Osteoblast (primary cell): ENCODE results near the gene ADAMTS14. TPM values are rescaled to one million over a fixed set of nuclear protein-coding genes. Genes with fewer than 3 reads are reported as not detected.

Source experiments
- DNase-seq: peaks from one replicate; pipeline ENCODE4 v3.0.0; 2011; ENCODE audit warnings: low spot score, mixed read lengths; ENCODE audit not compliant: insufficient read length; ENCODE audit errors: missing footprints
- H2AFZ ChIP-seq: 2 replicates; pipeline ENCODE4 v1.6.0; 2011; ENCODE audit warnings: mild to moderate bottlenecking, low read length
- H3K27ac ChIP-seq: 2 replicates; pipeline ENCODE4 v1.5.1; 2011; ENCODE audit warnings: mild to moderate bottlenecking, low read depth, low read length, moderate library complexity
- H3K27me3 ChIP-seq: 2 replicates; pipeline ENCODE4 v1.6.0; 2012; ENCODE audit warnings: mild to moderate bottlenecking, control low read depth, inconsistent platforms, low read length, moderate library complexity; ENCODE audit not compliant: insufficient read depth
- H3K36me3 ChIP-seq: 2 replicates; pipeline ENCODE4 v1.5.1; 2011; ENCODE audit warnings: mild to moderate bottlenecking, low read length, control low read depth, moderate library complexity; ENCODE audit not compliant: insufficient read depth
- H3K4me1 ChIP-seq: 2 replicates; pipeline ENCODE4 v1.5.1; 2011; ENCODE audit warnings: mild to moderate bottlenecking, low read length, control low read depth, moderate library complexity; ENCODE audit not compliant: insufficient read depth
- H3K4me2 ChIP-seq: 2 replicates; pipeline ENCODE4 v1.6.0; 2011; ENCODE audit warnings: mild to moderate bottlenecking, low read length; ENCODE audit not compliant: insufficient read depth
- H3K4me3 ChIP-seq: fragments of 200-600 bp; sonication (generic); 3 replicates; pipeline ENCODE4 v1.5.1; 2012; ENCODE audit warnings: mild to moderate bottlenecking, low read length, inconsistent platforms; ENCODE audit not compliant: insufficient read depth
- H3K79me2 ChIP-seq: 2 replicates; pipeline ENCODE4 v1.6.0; 2012; ENCODE audit warnings: mild to moderate bottlenecking, low read length, control low read depth, inconsistent platforms; ENCODE audit not compliant: insufficient read depth
- H3K9me3 ChIP-seq: 2 replicates; pipeline ENCODE4 v1.5.1; 2011; ENCODE audit warnings: low read depth, low read length, control low read depth
- H4K20me1 ChIP-seq: 2 replicates; pipeline ENCODE4 v1.6.0; 2012; ENCODE audit warnings: mild to moderate bottlenecking, low read length, control low read depth; ENCODE audit not compliant: insufficient read depth
- total RNA-seq: library from RNA; depleted of rRNA; stranded (reverse); fragments of >200 nt; gene quantifications from 2 replicates; pipeline ENCODE4 v1.2.3, GENCODE V29; 2012
- TF ChIP-seq, protein P1 (sequence below): IDR thresholded peaks from 2 replicates; pipeline ENCODE4 v1.5.1; 2011; ENCODE audit warnings: mild to moderate bottlenecking, low read depth, low read length, moderate library complexity; ENCODE audit errors: extremely low read depth

Gene ADAMTS14
- total RNA-seq, 1 donor: 2.9 TPM

DNA sequence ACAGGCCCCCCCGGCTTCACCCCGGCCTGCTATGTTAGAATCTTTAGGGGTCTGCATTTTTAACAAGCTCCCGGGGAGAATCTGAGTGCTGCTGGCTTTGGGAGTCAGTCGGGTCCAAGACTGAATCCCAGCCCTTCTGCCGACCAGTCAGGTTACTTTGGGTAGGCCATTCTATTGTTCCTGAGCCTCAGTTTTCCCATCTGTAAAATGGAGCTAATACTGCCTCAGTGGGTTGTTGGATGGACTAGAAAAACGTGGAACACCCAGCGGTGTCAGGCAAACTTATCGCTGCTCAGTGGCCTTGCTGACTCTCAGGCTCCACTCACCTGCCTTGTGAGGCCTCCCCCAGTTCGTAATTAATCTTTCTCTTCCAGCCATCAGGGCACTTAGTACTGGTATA is 101.2 kb downstream of the ADAMTS14 start:
- Histone ChIP-seq H3K79me2 (no peaks in the 10 kb centered on the region), H3K4me2 (no peak overlapping the region), H3K27me3 (peaks cover 3% of the 10 kb centered on the region), H4K20me1 (no peaks in the 10 kb centered on the region), H3K27ac (no peak overlapping the region), H3K4me1 (no peaks in the 10 kb centered on the region), H3K4me3 (no peak overlapping the region), H3K36me3 (no peaks in the 10 kb centered on the region), H2AFZ (no peak overlapping the region), H3K9me3 (no peaks in the 10 kb centered on the region)
- no peak for DNase-seq
- TF ChIP-seq, protein P1, sequence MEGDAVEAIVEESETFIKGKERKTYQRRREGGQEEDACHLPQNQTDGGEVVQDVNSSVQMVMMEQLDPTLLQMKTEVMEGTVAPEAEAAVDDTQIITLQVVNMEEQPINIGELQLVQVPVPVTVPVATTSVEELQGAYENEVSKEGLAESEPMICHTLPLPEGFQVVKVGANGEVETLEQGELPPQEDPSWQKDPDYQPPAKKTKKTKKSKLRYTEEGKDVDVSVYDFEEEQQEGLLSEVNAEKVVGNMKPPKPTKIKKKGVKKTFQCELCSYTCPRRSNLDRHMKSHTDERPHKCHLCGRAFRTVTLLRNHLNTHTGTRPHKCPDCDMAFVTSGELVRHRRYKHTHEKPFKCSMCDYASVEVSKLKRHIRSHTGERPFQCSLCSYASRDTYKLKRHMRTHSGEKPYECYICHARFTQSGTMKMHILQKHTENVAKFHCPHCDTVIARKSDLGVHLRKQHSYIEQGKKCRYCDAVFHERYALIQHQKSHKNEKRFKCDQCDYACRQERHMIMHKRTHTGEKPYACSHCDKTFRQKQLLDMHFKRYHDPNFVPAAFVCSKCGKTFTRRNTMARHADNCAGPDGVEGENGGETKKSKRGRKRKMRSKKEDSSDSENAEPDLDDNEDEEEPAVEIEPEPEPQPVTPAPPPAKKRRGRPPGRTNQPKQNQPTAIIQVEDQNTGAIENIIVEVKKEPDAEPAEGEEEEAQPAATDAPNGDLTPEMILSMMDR: no peak

- Histone ChIP-seq H3K79me2 (no peaks in the 10 kb centered on the region), H3K9me3 (no peaks in the 10 kb centered on the region), H3K4me3 (no peak overlapping the region), H3K4me1 (no peaks in the 10 kb centered on the region), H3K36me3 (no peaks in the 10 kb centered on the region), H4K20me1 (no peaks in the 10 kb centered on the region), H3K4me2 (no peak overlapping the region), H3K27me3 (peaks cover 3% of the 10 kb centered on the region), H3K27ac (no peak overlapping the region), H2AFZ (no peak overlapping the region)
- DNase-seq: peak; percentile 77
- TF ChIP-seq, protein P1: no peak
Observed at GRCh38 chr10:70773965-70774809, 101.9 kb downstream of the ADAMTS14 start.

DNA sequence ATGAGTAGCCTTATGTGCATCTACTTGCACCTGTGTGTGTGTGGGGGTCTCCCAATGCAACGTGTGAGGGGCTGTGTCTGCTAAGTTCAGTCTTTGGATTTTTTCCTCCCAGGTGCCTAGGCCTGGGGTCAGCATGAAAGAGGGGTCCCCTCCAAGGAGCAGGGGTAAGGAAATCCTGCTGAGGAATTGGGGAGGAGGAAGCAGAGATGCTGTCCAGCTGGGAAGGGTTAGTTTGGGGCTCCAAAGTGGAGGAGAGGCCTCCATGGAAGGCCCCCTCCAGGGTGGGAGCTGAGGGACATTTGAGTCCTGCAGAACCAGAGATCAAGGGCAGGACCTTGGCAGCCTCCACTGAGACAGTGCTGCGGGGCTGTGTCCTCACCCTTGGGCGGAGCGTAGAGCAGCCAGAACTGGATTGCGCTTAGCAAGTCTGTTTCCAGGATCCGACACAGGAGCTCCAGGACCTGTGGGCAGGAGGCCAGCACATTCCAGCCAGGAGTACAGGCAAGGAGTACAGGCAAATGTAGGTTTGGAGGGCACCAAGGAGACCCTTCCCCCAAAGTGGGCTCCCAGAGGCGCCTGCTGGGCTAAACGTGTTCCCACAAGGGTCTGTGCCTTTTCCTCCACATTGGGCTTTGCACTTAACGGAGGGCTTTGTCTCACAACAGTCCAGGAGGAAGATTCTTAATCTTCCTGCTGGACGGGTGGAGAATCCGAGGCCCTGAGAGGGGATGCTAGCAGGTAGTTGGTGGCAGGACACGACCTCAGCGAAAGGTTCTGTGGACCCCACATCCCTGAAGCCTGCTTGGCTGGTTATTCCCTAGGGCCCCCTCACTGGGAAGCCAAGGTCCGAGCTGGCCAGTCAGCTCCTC is 102.7 kb downstream of the ADAMTS14 start:
- H3K4me2 ChIP-seq: no peak overlapping the region
- H2AFZ ChIP-seq: no peak overlapping the region
- H3K27me3 ChIP-seq: peaks cover 1% of the 10 kb centered on the region
- DNase-seq: peak; percentile 85
- no peaks in the 10 kb centered on the region for H3K36me3 ChIP-seq
- no peaks in the 10 kb centered on the region for H3K9me3 ChIP-seq
- H3K4me3 ChIP-seq: no peak overlapping the region
- H4K20me1 ChIP-seq: no peaks in the 10 kb centered on the region
- no peak overlapping the region for H3K27ac ChIP-seq
- no peaks in the 10 kb centered on the region for H3K79me2 ChIP-seq
- TF ChIP-seq, protein P1: no peak
- H3K4me1 ChIP-seq: no peaks in the 10 kb centered on the region
